ENCODE measurements around the gene KRTAP10-9.

The KRTAP10-9 gene

GRCh38 chr21:44615911-44616590 lies 10.8 kb upstream of the KRTAP10-9 start:
- no peak for TF ChIP-seq ZFX (IDR thresholded peaks at IDR 0.05)
- no peak for TF ChIP-seq CTCF (conservative IDR thresholded peaks at IDR 0.05)
- no peak overlapping the region for H3K27ac ChIP-seq

DNA sequence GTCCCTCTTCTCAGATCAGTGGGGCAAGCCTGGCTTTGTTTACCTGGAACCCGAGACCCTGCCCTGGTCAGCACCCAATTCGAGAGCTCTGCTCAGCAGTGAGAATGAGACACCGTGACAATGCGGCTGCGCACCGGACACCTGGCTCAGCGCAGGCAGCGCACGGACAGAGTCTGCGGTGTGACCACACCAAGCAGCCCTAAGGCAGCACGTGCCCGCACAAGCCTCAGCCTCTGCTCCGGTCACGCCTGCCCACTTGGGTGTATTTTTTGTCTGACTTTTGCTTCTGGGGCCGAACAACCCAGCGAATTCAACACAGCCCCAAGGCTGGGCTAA lies 10.3 kb upstream of the KRTAP10-9 start:
- TF ChIP-seq ZFX (IDR thresholded peaks at IDR 0.05) (no peak), CTCF (conservative IDR thresholded peaks at IDR 0.05) (no peak)
- H3K27ac ChIP-seq = no peak overlapping the region

- no peak overlapping the region for H3K27ac ChIP-seq
- TF ChIP-seq CTCF (conservative IDR thresholded peaks at IDR 0.05) (no peak), ZFX (IDR thresholded peaks at IDR 0.05) (no peak)
Observed at GRCh38 chr21:44617071-44617501, 9.8 kb upstream of the KRTAP10-9 start.

DNA sequence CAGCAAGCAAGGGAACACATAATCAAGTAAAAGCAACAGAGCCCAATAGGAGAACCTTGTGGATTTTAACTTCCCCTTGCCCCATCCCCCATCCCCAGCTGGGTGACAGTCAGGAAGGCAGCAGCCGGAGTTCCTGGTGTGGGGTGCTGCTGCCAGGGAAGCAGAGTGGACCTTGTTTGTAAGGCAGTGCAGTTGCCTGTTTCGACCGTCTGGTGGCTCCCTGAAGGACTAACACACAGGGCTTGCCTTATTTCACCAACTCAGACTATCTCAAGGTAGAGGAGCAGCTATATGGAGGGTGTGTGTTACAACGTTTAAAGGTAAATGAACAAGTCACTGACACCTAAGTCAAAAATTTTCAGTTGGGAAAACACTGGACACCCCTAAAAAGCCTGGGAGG lies 8.4 kb upstream of the KRTAP10-9 start:
- TF ChIP-seq ZFX (IDR thresholded peaks at IDR 0.05) (no peak), CTCF (conservative IDR thresholded peaks at IDR 0.05) (peak; percentile 49)
- H3K27ac ChIP-seq = no peak overlapping the region

- H3K27ac ChIP-seq = no peak overlapping the region
- TF ChIP-seq CTCF (conservative IDR thresholded peaks at IDR 0.05) = no peak; the same call in 1 of the 2 replicates
- TF ChIP-seq ZFX (IDR thresholded peaks at IDR 0.05) = no peak
Observed at GRCh38 chr21:44618909-44619308, 8.0 kb upstream of the KRTAP10-9 start.

- no peak overlapping the region for H3K27ac ChIP-seq
Observed at GRCh38 chr21:44619886-44620285, 7.0 kb upstream of the KRTAP10-9 start.

DNA sequence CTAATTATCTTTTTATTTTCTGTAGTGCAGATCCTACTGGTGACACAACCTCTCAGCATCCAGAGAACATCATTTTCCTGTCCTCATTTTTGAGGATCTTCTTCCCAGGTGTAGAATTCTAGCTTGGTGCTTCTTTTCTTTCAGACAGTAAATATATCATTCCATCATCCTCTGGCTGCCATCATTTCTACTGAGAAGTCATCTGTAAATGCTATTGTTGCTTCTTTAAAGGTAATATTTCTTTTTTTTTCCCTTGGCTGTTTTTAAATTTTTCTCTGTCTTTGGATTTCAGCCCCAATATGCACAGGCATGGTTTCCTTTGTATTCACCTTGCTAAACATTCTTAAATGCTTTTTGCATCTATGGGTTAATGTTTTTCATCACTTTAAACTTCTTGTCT lies 3.3 kb upstream of the KRTAP10-9 start:
- no peak overlapping the region for H3K27ac ChIP-seq
- TF ChIP-seq CTCF (conservative IDR thresholded peaks at IDR 0.05) = no peak
- no peak for TF ChIP-seq ZFX (IDR thresholded peaks at IDR 0.05)

More at GRCh38 chr21:44619886-44620285, 7.0 kb upstream of the KRTAP10-9 start:
- TF ChIP-seq CTCF (conservative IDR thresholded peaks at IDR 0.05) = no peak
- no peak for TF ChIP-seq ZFX (IDR thresholded peaks at IDR 0.05)
